Measurements from ENCODE around the gene ACTR3. TPM values are rescaled to one million over a fixed set of nuclear protein-coding genes. Genes with fewer than 3 reads are reported as not detected.
A peak's percentile ranks its signal among the peaks of the same experiment; 100 is the strongest.

Gene ACTR3
- total RNA-seq, 2 donors from 2014 or later, result 229 to 267 TPM

DNA sequence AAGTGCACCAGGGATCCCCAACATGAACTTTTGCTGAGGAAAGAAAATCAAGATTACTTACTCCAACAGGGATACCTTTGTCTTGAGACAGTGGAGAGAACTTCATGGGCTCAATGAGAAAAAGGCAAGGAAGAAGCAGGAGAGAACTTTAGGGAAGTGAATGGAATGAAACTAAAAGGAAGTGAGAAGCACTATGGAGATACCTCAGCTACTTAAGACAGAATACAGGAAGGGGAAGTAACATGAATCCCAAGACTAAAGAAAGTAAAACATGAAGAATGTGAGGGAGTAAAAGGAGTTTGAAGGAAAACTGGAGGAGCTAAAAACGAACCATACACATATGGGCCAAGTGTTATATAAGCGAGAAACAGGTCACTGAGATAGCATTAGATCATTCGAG, 32.4 kb upstream of the ACTR3 start:
- H3K4me1 Mint-ChIP-seq, result peaks cover 9% of the 10 kb centered on the region
- no peak overlapping the region for H3K4me3 Mint-ChIP-seq
- no peaks in the 10 kb centered on the region for H3K9me3 ChIP-seq (ENCODE audit: control insufficient read depth, low read length, poor library complexity, severe bottlenecking)
- DNase-seq (no peak), ATAC-seq (no peak)
- H3K27me3 Mint-ChIP-seq, result no peaks in the 10 kb centered on the region
- peaks cover 14% of the 10 kb centered on the region for H3K36me3 Mint-ChIP-seq (ENCODE audit: low read depth)
- H3K27ac Mint-ChIP-seq, result no peak overlapping the region

DNA sequence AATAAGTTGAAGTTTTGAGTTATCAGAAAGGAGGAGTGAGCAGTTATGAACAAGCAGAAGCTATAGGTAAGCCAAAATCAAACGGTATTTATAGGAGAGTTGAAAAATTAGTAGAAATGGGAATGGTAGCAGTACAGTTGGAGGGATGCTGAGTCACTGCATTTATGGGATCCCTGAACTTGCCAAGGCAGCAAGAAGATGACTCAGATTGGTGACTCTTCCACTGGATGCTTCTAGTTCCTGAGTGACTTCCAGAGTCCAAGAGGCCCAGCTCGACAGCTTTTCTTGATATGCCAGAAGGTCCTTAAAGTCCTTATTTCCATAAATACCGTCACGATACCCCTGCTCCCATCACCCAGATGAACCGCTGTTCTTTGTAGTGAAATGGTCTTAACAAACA, 31.1 kb upstream of the ACTR3 start:
- Mint-ChIP-seq H3K4me1 (peaks cover 13% of the 10 kb centered on the region), H3K36me3 (ENCODE audit: low read depth) (peaks cover 12% of the 10 kb centered on the region), H3K27me3 (no peaks in the 10 kb centered on the region), H3K27ac (no peak overlapping the region), H3K4me3 (no peak overlapping the region)
- ATAC-seq, result no peak
- no peak for DNase-seq
- no peaks in the 10 kb centered on the region for H3K9me3 ChIP-seq (ENCODE audit: control insufficient read depth, low read length, poor library complexity, severe bottlenecking)

DNA sequence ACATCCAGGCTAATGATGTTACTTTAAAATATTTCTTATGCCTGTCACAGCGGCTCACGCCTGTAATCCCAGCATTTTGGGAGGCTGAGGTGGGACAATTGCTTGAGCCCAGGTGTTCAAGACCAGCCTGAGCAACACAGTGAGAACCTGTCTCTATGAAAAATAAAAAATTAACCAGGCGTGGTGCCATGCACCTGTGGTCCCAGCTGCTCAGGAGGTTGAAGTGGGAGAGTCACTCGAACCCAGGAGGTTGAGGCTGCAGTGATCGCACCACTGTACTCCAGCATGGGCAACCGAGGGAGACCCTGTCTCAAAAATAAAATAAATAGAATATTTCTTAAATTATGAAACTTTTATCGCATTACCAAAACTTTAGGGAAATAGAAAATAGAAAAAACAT, 28.1 kb upstream of the ACTR3 start:
- Mint-ChIP-seq H3K27ac (no peak overlapping the region), H3K27me3 (no peaks in the 10 kb centered on the region), H3K4me3 (no peak overlapping the region), H3K36me3 (ENCODE audit: low read depth) (peaks cover 7% of the 10 kb centered on the region), H3K4me1 (peaks cover 11% of the 10 kb centered on the region)
- no peaks in the 10 kb centered on the region for H3K9me3 ChIP-seq (ENCODE audit: control insufficient read depth, low read length, poor library complexity, severe bottlenecking)
- DNase-seq (no peak), ATAC-seq (no peak)

DNA sequence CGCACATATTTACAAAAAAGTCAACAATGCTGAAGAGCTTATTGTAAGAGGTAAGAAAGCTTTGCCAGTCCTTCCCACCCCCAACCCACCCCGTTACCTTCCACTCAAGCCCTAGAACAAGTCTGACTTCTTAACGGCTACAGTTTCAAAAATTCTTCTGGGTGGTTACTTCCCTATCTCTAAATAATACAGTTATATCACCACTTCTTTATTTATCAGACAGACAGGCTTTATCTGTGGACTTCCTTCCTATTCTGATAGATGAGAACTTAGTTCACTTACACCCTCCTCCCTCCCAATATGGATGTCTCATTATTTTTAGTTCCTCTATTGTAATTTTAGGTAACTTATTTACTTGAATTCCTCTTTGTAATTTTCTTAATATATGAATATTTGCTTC, 26.7 kb upstream of the ACTR3 start:
- peaks cover 6% of the 10 kb centered on the region for H3K36me3 Mint-ChIP-seq (ENCODE audit: low read depth)
- peak; percentile 55 for ATAC-seq
- no peaks in the 10 kb centered on the region for H3K9me3 ChIP-seq (ENCODE audit: control insufficient read depth, low read length, poor library complexity, severe bottlenecking)
- DNase-seq, result no peak
- H3K27me3 Mint-ChIP-seq, result no peaks in the 10 kb centered on the region
- H3K4me3 Mint-ChIP-seq, result no peak overlapping the region
- H3K27ac Mint-ChIP-seq, result no peak overlapping the region
- peaks cover 8% of the 10 kb centered on the region for H3K4me1 Mint-ChIP-seq

DNA sequence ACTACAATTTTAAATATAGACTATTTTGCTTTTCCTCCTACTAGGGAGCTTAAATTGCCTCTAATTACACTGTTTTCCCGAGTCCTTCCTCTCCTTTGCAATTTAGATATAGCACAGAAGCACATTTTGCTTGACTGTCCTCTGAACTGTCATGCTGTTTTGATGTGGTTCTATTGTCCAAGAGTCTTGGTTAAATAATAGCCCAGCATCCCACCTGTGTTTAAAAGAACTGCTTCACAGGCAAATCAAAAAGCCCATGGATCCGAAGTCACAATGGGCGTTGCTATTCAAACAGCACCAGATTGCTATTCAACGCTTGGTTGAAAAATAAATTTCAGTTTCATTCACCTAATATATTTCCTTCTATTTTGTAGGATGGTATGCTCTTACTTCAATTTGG, 22.3 kb upstream of the ACTR3 start:
- Mint-ChIP-seq H3K27me3 (no peaks in the 10 kb centered on the region), H3K27ac (peak overlapping the region; percentile 61), H3K36me3 (ENCODE audit: low read depth) (peaks cover 2% of the 10 kb centered on the region), H3K4me3 (no peak overlapping the region), H3K4me1 (peaks cover 14% of the 10 kb centered on the region)
- no peaks in the 10 kb centered on the region for H3K9me3 ChIP-seq (ENCODE audit: control insufficient read depth, low read length, poor library complexity, severe bottlenecking)
- ATAC-seq (no peak), DNase-seq (no peak)

DNA sequence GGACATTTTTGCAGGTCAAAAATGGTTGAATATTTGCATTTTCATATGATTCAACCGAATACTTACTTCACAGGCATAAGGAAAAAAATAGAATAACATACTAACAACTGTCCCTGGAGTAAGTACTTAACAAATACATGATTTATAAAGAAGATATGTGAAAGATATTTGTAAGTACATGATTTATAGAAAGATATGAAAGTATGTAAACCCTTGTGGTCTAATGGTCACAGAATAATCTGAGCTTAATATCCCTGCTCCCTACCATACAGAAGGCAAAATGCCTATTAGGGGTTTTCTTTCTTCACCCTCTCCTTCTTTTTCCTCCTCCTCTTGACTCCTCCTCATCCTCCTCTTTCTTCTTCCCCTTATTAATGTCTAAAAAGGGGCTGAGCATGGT, 20.6 kb upstream of the ACTR3 start:
- H3K9me3 ChIP-seq (ENCODE audit: control insufficient read depth, low read length, poor library complexity, severe bottlenecking), result no peaks in the 10 kb centered on the region
- H3K4me3 Mint-ChIP-seq, result no peak overlapping the region
- H3K4me1 Mint-ChIP-seq, result peaks cover 15% of the 10 kb centered on the region
- H3K27me3 Mint-ChIP-seq, result no peaks in the 10 kb centered on the region
- H3K27ac Mint-ChIP-seq, result no peak overlapping the region
- ATAC-seq (no peak), DNase-seq (no peak)
- H3K36me3 Mint-ChIP-seq (ENCODE audit: low read depth), result peaks cover 2% of the 10 kb centered on the region

DNA sequence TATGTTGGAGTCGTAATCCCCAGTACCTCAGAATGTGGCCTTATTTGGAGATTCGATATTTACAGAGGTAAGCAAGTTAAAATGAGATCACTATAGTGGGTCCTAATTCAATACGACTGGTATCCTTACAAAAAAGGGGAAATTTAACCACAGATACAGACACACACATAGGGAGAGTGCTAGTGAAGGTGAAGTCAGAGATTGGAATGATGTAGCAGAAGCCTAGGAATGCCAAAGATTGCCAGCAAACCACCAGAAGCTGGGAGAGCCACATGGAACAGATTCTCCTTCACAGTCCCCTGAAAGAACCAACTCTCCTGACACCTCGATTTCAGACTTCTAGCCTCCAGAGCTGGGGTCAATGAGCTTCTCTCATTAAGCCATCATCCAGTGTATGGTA, 17.7 kb upstream of the ACTR3 start:
- no peaks in the 10 kb centered on the region for H3K9me3 ChIP-seq (ENCODE audit: control insufficient read depth, low read length, poor library complexity, severe bottlenecking)
- no peak overlapping the region for H3K27ac Mint-ChIP-seq
- peaks cover 24% of the 10 kb centered on the region for H3K4me1 Mint-ChIP-seq
- ATAC-seq (no peak), DNase-seq (no peak)
- peaks cover 1% of the 10 kb centered on the region for H3K36me3 Mint-ChIP-seq (ENCODE audit: low read depth)
- H3K4me3 Mint-ChIP-seq, result no peak overlapping the region
- no peaks in the 10 kb centered on the region for H3K27me3 Mint-ChIP-seq

DNA sequence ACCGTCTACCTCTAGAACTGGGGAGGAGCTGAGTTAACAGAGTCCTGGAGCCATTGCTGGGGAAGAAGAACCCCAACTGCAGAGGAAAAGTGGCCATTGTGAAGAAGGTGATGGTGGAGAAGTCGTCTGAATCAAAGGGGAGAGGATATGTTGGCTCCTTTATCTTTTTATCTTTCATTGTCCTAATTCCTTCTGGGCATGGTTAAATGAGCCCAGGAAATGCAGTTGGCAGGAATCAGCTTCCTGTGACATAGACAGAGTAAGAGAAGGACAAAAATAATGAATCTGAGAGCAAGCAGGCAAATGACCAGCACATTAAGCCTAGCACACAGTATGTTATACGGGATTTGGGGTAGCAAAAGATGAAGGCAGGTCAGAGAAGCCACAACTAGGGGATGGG, 16.0 kb upstream of the ACTR3 start:
- H3K36me3 Mint-ChIP-seq (ENCODE audit: low read depth), result no peaks in the 10 kb centered on the region
- no peak for DNase-seq
- H3K4me1 Mint-ChIP-seq, result peaks cover 29% of the 10 kb centered on the region
- H3K9me3 ChIP-seq (ENCODE audit: control insufficient read depth, low read length, poor library complexity, severe bottlenecking), result no peaks in the 10 kb centered on the region
- no peak overlapping the region for H3K4me3 Mint-ChIP-seq
- no peak for ATAC-seq
- no peak overlapping the region for H3K27ac Mint-ChIP-seq
- no peaks in the 10 kb centered on the region for H3K27me3 Mint-ChIP-seq

DNA sequence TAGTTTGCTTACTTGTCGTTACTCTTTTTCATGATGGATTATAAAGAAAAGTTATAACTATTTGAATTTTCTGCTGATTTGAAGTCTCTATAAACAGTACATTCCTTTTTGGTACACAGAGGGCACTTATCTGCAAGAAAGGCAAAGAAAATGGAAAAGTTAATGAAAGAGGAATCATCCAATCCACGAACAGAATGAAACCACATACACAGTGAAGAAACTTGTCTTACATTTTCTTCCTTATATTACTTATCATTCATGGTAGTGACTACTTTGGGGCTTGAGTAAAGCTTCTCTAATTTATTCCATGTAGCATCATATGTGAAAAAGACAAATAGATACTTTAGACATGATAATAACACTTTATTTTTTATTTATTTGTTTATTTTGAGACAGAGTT, 14.8 kb upstream of the ACTR3 start:
- H3K36me3 Mint-ChIP-seq (ENCODE audit: low read depth), result no peaks in the 10 kb centered on the region
- peak overlapping the region; percentile 4 for H3K27ac Mint-ChIP-seq
- DNase-seq, result no peak
- H3K4me1 Mint-ChIP-seq, result peaks cover 27% of the 10 kb centered on the region
- ATAC-seq, result no peak
- no peak overlapping the region for H3K4me3 Mint-ChIP-seq
- no peaks in the 10 kb centered on the region for H3K9me3 ChIP-seq (ENCODE audit: control insufficient read depth, low read length, poor library complexity, severe bottlenecking)
- no peaks in the 10 kb centered on the region for H3K27me3 Mint-ChIP-seq

DNA sequence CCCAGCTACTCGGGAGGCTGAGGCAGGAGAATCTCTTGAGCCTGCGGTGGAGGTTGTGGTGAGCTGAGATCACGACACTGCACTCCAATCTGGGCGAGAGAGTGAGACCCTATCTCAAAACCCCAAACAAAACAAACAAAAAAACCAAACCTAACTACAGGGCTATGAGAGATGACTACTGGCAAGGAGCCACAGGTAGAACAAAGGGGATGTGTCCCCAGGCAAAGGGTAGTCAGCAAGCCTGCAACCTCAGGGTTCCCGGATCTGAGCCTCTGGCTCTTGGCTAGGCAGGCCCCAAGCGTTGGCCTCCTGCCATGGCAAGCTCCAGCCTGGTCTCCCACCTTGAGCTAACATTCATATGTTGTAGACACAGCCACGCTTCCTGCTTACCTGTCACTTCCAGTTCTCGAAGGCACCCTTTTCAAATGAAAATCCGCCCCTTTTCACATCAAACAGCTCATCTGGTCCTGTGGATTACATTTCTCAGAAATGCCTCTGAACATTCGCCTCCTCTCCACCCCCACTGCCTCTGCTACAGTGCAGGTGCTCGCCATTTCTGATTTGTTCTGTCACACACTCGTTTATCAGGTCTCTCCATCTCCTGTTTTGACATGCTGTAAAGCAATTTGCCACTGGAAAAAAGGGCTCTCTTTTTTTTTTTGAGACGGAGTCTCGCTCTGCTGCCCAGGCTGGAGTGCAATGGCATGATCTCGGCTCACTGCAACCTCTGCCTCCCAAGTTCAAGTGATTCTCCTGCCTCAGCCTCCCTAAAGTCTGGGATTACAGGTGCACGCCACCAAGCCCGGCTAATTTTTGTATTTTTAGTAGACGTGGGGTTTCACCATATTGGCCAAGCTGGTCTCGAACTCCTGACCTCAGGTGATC, 13.1 kb upstream of the ACTR3 start:
- no peaks in the 10 kb centered on the region for H3K9me3 ChIP-seq (ENCODE audit: control insufficient read depth, low read length, poor library complexity, severe bottlenecking)
- Mint-ChIP-seq H3K36me3 (ENCODE audit: low read depth) (no peaks in the 10 kb centered on the region), H3K4me1 (peaks cover 30% of the 10 kb centered on the region), H3K27ac (peak overlapping the region; percentile 91), H3K27me3 (no peaks in the 10 kb centered on the region), H3K4me3 (peak overlapping the region; percentile 80)
- ATAC-seq (peak; percentile 86), DNase-seq (peak; percentile 20 to 38 (median 32))

DNA sequence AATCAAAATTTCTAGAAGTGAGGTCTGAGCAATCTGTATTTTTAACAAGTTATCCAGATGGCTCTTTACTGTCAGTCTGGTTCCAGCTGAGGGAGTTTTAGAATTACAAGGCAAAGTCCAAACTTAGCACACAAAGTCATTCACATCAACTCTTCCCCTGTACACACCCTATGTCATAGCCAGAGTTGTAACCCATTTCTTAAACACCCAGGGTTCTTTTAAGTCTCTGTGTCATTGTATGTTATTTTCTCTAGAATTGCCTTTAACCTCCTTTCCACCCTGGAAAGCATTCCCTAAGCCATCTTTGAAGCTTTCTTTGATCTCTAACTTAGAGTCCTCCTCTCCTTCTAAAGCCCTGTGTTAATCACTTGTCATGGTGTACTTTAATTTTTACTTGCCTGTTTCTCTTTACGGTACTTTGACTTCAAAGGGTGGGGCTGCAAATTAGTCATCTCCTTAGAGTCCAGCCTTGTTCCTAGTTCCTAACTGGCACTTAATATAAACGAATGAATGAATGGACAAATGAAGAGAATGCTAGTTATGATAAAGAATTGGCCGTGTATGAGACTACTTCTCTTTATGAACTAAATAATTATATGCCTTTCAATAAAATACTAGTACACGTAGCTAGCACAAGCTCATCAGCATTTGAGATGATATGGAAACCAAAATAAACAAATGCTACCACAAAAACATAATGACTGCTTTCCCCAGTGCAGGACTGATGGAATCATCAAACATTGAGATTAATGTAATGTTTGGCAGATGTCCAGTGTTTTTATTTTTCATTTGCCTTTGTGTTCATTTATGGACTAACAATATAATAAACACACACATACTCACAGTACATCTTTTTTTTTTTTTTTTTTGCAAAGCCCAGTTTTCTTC, 11.9 kb upstream of the ACTR3 start:
- Mint-ChIP-seq H3K4me3 (peak overlapping the region; percentile 80), H3K27me3 (no peaks in the 10 kb centered on the region), H3K36me3 (ENCODE audit: low read depth) (peaks cover under 1% of the 10 kb centered on the region), H3K4me1 (peaks cover 33% of the 10 kb centered on the region), H3K27ac (peak overlapping the region; percentile 91)
- ATAC-seq, result no peak
- no peaks in the 10 kb centered on the region for H3K9me3 ChIP-seq (ENCODE audit: control insufficient read depth, low read length, poor library complexity, severe bottlenecking)
- DNase-seq, result no peak

DNA sequence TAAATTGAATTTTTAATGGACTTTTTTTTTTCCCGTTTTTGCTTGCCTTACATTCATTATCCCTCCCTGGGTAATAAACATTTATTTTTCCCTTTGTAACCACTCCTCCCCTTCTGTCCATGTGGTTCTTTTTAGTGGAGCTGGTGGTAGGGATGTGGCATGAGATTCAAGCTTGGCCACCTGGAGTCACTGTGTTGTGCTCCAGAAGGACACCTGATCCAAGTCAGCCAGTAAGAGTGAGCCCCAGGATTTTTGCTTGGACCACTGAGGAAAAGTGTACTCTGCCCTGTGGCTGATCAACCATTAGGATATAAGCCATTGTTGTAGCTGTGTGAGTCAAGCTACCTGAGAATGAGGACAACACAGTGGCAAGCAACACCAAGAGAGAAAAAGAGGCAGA, 11.1 kb upstream of the ACTR3 start:
- H3K27ac Mint-ChIP-seq, result peak overlapping the region; percentile 91
- H3K9me3 ChIP-seq (ENCODE audit: control insufficient read depth, low read length, poor library complexity, severe bottlenecking), result no peaks in the 10 kb centered on the region
- no peaks in the 10 kb centered on the region for H3K27me3 Mint-ChIP-seq
- ATAC-seq (no peak), DNase-seq (no peak)
- H3K4me3 Mint-ChIP-seq, result no peak overlapping the region
- H3K36me3 Mint-ChIP-seq (ENCODE audit: low read depth), result peaks cover 3% of the 10 kb centered on the region
- H3K4me1 Mint-ChIP-seq, result peaks cover 31% of the 10 kb centered on the region

DNA sequence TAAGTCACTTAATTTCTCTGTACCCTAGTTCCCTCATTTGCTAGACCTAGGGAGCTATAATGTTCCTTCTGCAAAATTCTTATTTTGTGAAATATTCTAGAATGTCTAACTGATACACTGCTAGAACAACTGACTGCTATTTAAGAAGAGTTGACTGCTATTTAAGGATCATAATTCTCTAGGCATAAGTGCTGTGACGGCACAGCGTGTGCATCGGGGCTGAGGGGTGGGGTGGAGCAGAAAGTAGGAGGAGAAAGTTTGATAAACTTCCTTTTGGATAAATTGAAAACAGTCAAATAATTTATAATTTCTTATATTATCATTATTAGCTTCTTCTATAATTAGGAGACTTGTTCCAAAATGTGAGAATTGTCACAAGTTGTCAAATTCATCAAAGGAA, 10.4 kb upstream of the ACTR3 start:
- Mint-ChIP-seq H3K27ac (no peak overlapping the region), H3K27me3 (no peaks in the 10 kb centered on the region), H3K4me1 (peaks cover 27% of the 10 kb centered on the region), H3K36me3 (ENCODE audit: low read depth) (peaks cover 3% of the 10 kb centered on the region), H3K4me3 (no peak overlapping the region)
- no peaks in the 10 kb centered on the region for H3K9me3 ChIP-seq (ENCODE audit: control insufficient read depth, low read length, poor library complexity, severe bottlenecking)
- DNase-seq (no peak), ATAC-seq (no peak)
